ENCODE results near the gene APOC4. TPM values are rescaled to one million over a fixed set of nuclear protein-coding genes. Genes with fewer than 3 reads are reported as not detected.
"Not testable (repeated sequence)": the region's sequence is repeated elsewhere in the genome, so short reads cannot be mapped to it uniquely, and the experiment has no call there.

APOC4 gene
- total RNA-seq, 8 experiments from 2014 or later: not detected

DNA sequence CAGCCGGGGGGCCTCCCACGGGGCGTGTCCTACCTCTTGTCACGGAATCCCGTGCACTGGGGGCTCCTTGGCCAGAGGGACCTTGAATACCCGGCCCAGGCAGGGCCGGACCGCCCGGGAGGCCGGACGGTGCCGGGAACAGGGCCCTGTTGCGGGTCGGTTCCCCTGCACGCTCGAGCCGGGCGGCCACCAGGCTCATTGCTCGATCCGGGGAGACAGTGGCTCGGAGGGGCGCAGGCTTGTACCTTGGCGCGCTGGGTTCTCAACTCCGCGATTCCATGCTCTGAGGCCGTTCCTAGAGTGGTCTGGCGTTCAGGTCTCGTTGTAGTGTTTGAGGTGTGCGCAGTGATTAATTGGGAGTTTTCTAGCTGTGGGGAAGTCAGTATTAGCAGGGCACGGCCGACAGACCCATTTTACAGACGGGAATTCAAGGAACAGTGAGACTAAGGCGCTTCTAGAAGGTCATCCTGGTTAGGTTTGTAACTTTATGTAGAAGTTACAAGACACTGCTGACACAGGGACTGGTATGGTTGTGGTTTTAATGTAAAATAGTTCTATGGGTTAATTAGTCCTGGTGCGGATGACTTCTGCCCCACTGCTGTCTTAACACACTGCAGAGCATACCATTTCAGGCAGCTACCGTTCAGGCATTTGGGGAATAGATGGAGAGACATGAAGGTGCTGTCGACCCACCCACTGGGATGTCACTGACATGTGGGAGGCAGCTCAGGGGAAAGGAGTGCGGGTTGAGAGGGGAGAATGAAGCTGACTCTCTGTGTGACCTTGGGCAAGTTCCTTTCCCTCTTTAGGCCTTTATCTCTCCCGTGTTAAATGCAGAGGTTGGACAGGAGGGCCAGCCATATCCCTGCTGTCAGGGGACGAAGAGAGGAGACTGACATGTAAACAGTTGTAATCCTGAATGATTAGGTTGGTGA, 13.7 kb downstream of the APOC4 start:
- ATAC-seq (replicated peaks in 6 of 8): peak in 5 of 8 experiments; percentile 14 to 52 (median 40)
- H3K4me1 ChIP-seq (replicated peaks in 1 of 2): peaks cover 8 to 13% of the 10 kb centered on the region in 2 donors
- H3K27ac ChIP-seq: peak overlapping the region; percentile 96 to 98
- peak overlapping the region; percentile 76 to 95 (median 83) for H3K4me3 ChIP-seq
- WGBS, 10 experiments: 0 to 22% (median 3%) methylated on average over 1 to 17 of the region's 40 CpGs; no CpG with 5 or more reads in 2 of the 10 experiments
- in situ Hi-C loops (cut with MboI; ENCODE audit: low pct_unique_long_range_greater_than_20kb in 2 of 9, low sequenced_read_pairs in 9 of 9, unreplicated experiment in 9 of 9): no loop called here

DNA sequence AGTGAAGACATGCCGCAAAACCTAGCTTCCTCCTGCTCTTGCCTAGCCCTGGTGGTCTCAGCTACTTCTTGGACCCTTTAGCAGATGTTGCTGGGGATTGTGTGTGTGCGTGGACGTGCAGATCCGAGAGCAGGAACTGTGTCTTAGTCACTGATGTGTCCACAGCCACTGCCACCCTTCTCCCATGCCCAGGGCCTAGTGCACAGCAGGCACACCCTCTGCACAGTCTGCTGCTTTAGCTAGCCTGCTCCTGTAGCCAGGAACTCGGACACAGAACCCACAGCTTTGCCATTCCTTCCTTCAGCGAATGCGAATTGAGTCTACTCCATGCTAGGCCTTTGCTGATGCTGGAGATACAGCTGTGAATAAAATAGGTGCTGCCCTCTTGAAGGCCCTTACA, 15.5 kb downstream of the APOC4 start:
- H3K4me3 ChIP-seq: no peak overlapping the region
- no peak overlapping the region for H3K27ac ChIP-seq
- in situ Hi-C loops (cut with MboI; ENCODE audit: low pct_unique_long_range_greater_than_20kb in 2 of 9, low sequenced_read_pairs in 9 of 9, unreplicated experiment in 9 of 9): no loop called here

DNA sequence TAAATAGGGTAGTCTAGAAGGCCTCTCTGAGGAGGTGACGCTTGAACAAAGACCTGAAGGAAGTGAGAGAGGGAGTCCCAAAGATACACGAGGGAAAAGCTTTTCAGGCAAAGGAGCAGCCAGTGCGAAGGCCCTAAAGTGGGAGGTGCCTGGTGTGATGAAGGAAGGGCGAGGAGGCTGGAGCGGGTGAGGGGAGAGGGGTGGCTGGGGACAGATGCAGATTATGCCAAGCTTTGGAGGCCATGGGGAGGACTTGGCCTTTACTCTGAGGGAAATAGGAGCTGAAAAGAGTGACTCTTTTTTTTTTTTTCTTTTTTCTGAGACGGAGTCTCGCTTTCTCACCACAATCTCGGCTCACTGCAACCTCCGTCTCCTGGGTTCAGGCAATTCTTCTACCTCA, 16.1 kb downstream of the APOC4 start:
- in situ Hi-C loops (cut with MboI; ENCODE audit: low pct_unique_long_range_greater_than_20kb in 2 of 9, low sequenced_read_pairs in 9 of 9, unreplicated experiment in 9 of 9): no loop called here
- no peak overlapping the region for H3K27ac ChIP-seq
- no peak overlapping the region for H3K4me3 ChIP-seq
- no peak for ATAC-seq (replicated peaks in 6 of 8)
- 69 to 92% (median 76%) methylated on average over 1 to 4 of the region's 9 CpGs; no CpG with 5 or more reads in 4 of the 10 experiments for WGBS, 10 experiments
- peaks cover 8 to 13% of the 10 kb centered on the region in 2 donors for H3K4me1 ChIP-seq (replicated peaks in 1 of 2)

More for the DNA sequence above, 15.5 kb downstream of the APOC4 start:
- ATAC-seq (replicated peaks in 6 of 8): no peak
- peaks cover 8 to 13% of the 10 kb centered on the region in 2 donors for H3K4me1 ChIP-seq (replicated peaks in 1 of 2)
- WGBS, 10 experiments: 60 to 100% (median 90%) methylated on average over 2 to 6 of the region's 7 CpGs; no CpG with 5 or more reads in 6 of the 10 experiments

DNA sequence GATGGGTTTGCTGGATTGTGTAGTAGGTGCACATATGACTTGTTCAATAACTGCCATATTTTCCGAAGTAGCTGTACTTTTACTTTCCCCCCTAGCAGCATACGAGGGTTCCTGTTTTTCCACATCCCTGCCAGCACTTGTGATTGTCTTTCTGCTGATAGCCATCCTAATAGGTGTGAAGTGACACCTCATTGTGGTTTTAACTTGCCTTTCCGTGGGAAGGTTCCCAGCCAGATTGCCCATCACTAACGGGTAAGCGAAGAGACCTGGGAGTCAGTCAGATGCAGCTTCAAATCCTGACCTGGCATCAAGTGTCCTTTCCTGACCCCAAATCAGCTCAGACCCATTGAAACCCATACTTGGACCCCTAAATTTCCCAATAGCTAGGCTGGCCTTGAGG, 17.7 kb downstream of the APOC4 start:
- Histone ChIP-seq H3K27ac (no peak overlapping the region), H3K4me3 (no peak overlapping the region), H3K4me1 (replicated peaks in 1 of 2) (peaks cover 8 to 13% of the 10 kb centered on the region in 2 donors)
- in situ Hi-C loops (cut with MboI; ENCODE audit: low pct_unique_long_range_greater_than_20kb in 2 of 9, low sequenced_read_pairs in 9 of 9, unreplicated experiment in 9 of 9): no loop called here
- 58 to 100% (median 70%) methylated on average over 1 to 3 of the region's 5 CpGs; no CpG with 5 or more reads in 6 of the 10 experiments for WGBS, 10 experiments
- no peak for ATAC-seq (replicated peaks in 6 of 8)

DNA sequence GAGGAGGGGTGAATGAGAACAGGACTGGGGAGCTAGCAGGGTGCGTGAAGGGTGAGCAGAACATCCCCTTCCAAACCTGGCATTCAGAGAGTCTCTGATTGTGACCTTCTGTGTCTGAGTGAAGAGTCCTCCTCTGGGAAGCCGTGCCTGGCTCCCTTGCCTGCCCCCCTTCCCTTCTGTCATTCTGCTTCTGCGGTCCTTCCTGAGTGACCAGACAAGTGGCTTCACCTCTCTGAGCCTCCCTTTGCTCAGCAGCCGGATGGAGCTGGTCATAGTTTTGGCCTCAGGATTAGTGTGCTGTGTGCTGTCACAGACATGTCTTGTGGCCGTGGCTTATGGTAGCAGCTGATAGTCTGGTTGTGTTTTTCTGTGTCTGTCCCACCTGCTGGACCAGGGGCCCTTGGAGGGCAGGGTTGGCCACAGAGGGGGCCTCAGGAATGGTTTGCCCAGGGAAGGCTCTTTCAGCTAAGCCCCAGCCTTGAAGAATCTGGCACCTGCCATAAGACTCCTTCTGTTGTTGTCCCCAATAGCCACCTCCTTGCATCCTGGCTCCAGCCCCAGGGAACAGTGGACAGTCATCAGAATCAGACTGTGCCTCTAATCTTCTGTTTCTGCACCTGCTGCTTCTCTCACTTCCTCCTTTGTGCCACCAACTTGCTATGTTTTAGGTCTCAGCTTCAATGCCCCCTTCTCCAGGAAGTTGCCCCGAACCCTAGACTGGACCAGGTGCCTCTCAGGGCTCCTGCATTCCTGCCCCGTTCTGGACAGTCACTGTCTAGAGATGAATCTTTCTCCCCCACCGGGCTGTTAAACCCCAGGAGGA, 19.1 kb downstream of the APOC4 start:
- no peak for ATAC-seq (replicated peaks in 6 of 8)
- in situ Hi-C loops (cut with MboI; ENCODE audit: low pct_unique_long_range_greater_than_20kb in 2 of 9, low sequenced_read_pairs in 9 of 9, unreplicated experiment in 9 of 9): no loop called here
- H3K4me1 ChIP-seq (replicated peaks in 1 of 2): peaks cover 6 to 11% of the 10 kb centered on the region in 2 donors
- WGBS, 10 experiments: 75 to 100% (median 96%) methylated on average over 1 to 6 of the region's 8 CpGs; no CpG with 5 or more reads in 7 of the 10 experiments
- no peak overlapping the region for H3K27ac ChIP-seq
- no peak overlapping the region for H3K4me3 ChIP-seq

DNA sequence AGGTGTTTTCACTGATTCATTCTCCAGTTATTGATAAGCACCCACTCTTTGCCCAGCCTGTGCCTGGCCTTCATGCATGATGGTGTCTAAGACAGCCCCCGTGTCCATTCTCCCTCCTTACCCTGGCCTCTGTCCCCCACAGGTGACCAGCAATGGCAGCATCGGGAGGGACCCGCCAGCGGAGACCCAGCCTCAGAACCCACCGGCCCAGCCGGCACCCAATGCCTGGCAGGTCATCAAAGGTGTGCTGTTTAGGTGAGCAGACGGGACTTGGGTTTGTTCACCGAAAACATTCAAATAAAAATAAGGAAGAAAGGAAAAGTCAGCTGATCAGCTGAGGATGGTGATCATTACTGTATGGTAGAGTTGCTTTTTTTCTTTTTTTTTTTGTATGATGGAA, 19.8 kb downstream of the APOC4 start:
- ATAC-seq (replicated peaks in 6 of 8): no peak
- peaks cover 0 to 4% of the 10 kb centered on the region in 2 donors for H3K4me1 ChIP-seq (replicated peaks in 1 of 2)
- no peak overlapping the region for H3K27ac ChIP-seq
- no peak overlapping the region for H3K4me3 ChIP-seq
- in situ Hi-C loops (cut with MboI; ENCODE audit: low pct_unique_long_range_greater_than_20kb in 2 of 9, low sequenced_read_pairs in 9 of 9, unreplicated experiment in 9 of 9): no loop called here
- WGBS, 10 experiments: 76 to 100% (median 96%) methylated on average over 1 to 8 of the region's 8 CpGs; no CpG with 5 or more reads in 2 of the 10 experiments

DNA sequence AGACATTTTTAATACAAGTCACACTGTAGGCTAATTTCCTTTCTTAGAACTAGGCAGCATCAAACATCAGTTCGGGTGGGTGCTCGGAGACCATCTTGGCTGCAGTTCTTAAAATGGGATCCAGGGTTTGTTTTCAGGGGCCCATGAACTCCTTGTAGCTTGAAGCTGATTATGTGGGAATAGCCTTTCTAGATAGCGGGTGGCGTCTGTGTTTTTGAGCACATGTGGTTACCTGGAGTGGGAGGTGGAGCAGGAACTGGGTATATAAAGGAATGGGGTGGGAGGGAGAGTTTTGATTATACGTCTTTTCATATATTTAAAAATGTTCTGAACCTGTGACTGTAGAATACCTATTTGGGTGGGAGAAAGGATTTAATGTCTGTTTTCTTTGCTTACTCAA, 26.1 kb downstream of the APOC4 start:
- no peaks in the 10 kb centered on the region for H3K4me1 ChIP-seq (replicated peaks in 1 of 2)
- no peak overlapping the region for H3K4me3 ChIP-seq
- in situ Hi-C loops (cut with MboI; ENCODE audit: low pct_unique_long_range_greater_than_20kb in 2 of 9, low sequenced_read_pairs in 9 of 9, unreplicated experiment in 9 of 9): no loop called here
- ATAC-seq (replicated peaks in 6 of 8): no peak
- H3K27ac ChIP-seq: no peak overlapping the region
- WGBS, 10 experiments: 80 to 100% (median 94%) methylated on average over 1 to 4 of the region's 5 CpGs; no CpG with 5 or more reads in 1 of the 10 experiments

DNA sequence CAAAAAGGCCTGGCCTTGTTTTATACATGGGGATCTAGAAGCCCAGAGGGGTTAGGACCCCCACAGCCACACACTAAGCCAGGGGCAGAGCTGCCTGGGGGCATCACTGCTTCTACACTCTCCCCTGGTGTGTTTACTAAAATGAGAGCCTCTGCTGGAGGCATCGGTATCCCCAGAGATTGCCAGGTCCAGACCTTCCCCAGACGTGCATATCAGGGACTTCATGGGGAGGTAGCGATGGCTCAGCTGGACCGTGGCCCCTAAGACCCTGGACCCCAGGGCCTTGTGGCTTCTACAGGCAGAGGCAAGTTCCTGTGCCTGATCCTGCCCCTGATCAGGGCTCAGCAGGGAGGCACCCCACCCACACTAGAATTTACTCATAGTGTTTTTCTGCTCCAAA, 26.6 kb downstream of the APOC4 start:
- H3K4me1 ChIP-seq (replicated peaks in 1 of 2): no peaks in the 10 kb centered on the region
- H3K27ac ChIP-seq: no peak overlapping the region
- ATAC-seq (replicated peaks in 6 of 8): no peak
- WGBS, 10 experiments: 70 to 93% methylated on average over 2 to 3 of the region's 4 CpGs; no CpG with 5 or more reads in 8 of the 10 experiments
- in situ Hi-C loops (cut with MboI; ENCODE audit: low pct_unique_long_range_greater_than_20kb in 2 of 9, low sequenced_read_pairs in 9 of 9, unreplicated experiment in 9 of 9): no loop called here
- H3K4me3 ChIP-seq: no peak overlapping the region

DNA sequence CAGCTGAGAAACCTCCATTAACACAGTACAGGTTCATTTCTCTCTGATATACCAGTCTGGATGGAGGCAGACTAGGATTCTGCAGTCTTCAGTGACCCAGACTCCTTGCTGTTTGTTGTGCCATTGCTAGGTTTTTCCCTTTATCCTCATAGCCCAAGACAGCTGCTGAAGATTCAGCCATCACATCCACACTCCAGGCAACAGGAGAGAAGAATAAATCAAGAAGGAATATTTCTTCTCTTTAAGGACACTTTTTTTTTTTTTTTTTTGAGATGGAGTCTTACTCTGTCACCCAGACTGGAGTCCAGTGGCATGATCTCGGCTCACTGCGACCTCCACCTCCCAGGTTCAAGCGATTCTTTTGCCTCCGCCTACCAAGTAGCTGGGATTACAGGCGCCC, 27.4 kb downstream of the APOC4 start:
- Histone ChIP-seq H3K4me3 (no peak overlapping the region), H3K27ac (no peak overlapping the region), H3K4me1 (replicated peaks in 1 of 2) (no peaks in the 10 kb centered on the region)
- no peak for ATAC-seq (replicated peaks in 6 of 8)
- in situ Hi-C loops (cut with MboI; ENCODE audit: low pct_unique_long_range_greater_than_20kb in 2 of 9, low sequenced_read_pairs in 9 of 9, unreplicated experiment in 9 of 9): no loop called here
- WGBS, 10 experiments: 80 to 100% (median 97%) methylated on average over 2 to 5 of the region's 5 CpGs; no CpG with 5 or more reads in 7 of the 10 experiments

DNA sequence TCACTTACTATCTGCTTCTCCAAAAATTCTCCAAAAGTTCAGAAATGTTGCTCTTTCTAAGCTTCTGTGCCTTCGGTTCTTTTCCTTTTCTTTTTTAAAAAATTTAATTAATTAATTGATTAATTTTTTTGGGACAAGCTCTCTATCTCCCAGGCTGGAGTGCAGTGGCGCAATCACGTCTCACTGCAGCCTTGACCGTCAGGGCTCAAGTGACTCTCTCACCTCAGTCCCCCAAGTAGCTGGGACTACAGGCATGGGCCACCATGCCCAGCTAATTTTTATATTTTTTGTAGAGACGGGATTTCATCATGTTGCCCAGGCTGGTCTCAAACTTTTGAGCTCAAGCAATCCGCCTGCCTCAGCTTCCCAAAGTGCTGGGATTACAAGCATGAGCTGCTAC, 29.4 kb downstream of the APOC4 start:
- H3K4me1 ChIP-seq (replicated peaks in 1 of 2); ATAC-seq (replicated peaks in 6 of 8); H3K4me3 ChIP-seq; in situ Hi-C loops (cut with MboI; ENCODE audit: low pct_unique_long_range_greater_than_20kb in 2 of 9, low sequenced_read_pairs in 9 of 9, unreplicated experiment in 9 of 9); H3K27ac ChIP-seq: not testable (repeated sequence)
- 20 to 100% (median 84%) methylated on average over 1 to 6 of the region's 6 CpGs for WGBS, 10 experiments

DNA sequence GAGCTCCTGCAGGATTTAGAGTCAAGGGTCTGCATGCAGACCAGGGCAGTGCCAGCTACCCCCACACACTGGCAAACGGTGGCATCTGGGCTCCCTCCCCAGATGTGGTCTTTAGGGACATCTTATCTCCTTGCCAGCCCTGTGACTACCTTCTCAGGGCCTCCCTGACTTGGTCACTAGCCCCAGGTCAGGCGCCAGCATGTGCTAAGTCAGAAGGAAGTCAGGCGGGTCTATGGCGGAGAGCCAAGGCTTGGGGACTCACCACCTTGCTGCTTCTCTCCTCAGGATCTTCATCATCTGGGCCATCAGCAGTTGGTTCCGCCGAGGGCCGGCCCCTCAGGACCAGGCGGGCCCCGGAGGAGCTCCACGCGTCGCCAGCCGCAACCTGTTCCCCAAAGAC, 30.8 kb downstream of the APOC4 start:
- Histone ChIP-seq H3K4me3 (no peak overlapping the region), H3K27ac (no peak overlapping the region), H3K4me1 (replicated peaks in 1 of 2) (no peaks in the 10 kb centered on the region)
- WGBS, 10 experiments: 67 to 100% (median 100%) methylated on average over 1 to 2 of the region's 13 CpGs; no CpG with 5 or more reads in 5 of the 10 experiments
- in situ Hi-C loops (cut with MboI; ENCODE audit: low pct_unique_long_range_greater_than_20kb in 2 of 9, low sequenced_read_pairs in 9 of 9, unreplicated experiment in 9 of 9): no loop called here
- ATAC-seq (replicated peaks in 6 of 8): no peak

DNA sequence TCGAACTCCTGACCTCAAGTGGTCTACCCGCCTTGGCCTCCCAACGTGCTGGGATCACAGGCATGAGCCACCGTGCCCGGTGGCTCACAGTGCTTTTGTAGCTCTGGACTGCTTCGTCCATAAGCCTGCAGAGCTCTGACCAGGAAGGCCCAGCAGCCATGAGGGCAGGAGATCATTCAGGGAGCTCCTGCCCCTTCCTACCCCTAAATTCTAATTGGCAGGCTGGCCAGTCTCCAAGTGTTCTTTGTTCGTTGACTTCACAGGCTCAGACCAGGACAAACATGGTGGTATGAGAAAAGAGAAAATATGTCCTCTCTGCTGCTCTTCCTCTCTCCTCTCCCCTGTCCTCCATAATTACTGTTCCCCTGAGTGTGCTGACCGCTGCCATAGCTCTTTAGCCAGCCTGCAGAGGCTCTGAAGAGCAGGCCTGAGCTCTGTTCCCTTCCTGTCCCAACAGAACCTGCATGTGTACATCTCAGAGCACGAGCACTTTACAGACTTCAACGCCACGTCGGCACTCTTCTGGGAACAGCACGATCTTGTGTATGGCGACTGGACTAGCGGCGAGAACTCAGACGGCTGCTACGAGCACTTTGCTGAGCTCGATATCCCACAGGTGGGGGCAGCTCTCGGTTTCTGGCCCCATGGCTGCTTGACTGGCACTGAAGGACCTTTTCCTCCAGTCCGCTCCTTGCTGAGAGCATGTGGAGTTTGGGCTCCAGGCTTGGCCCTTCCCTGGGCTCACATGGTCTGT, 32.1 kb downstream of the APOC4 start:
- Histone ChIP-seq H3K4me3 (no peak overlapping the region), H3K27ac (no peak overlapping the region)
- WGBS, 10 experiments: 73 to 100% (median 95%) methylated on average over 1 to 18 of the region's 21 CpGs; no CpG with 5 or more reads in 2 of the 10 experiments

More for the DNA sequence above, 32.1 kb downstream of the APOC4 start:
- ATAC-seq (replicated peaks in 6 of 8): no peak
- in situ Hi-C loops (cut with MboI; ENCODE audit: low pct_unique_long_range_greater_than_20kb in 2 of 9, low sequenced_read_pairs in 9 of 9, unreplicated experiment in 9 of 9): no loop called here
- no peaks in the 10 kb centered on the region for H3K4me1 ChIP-seq (replicated peaks in 1 of 2)
